ENCODE data around the gene TRABD2B. TPM values are rescaled to one million over a fixed set of nuclear protein-coding genes. Genes with fewer than 3 reads are reported as not detected.

Gene TRABD2B
- total RNA-seq, 2 experiments from 2014 or later: not detected

DNA sequence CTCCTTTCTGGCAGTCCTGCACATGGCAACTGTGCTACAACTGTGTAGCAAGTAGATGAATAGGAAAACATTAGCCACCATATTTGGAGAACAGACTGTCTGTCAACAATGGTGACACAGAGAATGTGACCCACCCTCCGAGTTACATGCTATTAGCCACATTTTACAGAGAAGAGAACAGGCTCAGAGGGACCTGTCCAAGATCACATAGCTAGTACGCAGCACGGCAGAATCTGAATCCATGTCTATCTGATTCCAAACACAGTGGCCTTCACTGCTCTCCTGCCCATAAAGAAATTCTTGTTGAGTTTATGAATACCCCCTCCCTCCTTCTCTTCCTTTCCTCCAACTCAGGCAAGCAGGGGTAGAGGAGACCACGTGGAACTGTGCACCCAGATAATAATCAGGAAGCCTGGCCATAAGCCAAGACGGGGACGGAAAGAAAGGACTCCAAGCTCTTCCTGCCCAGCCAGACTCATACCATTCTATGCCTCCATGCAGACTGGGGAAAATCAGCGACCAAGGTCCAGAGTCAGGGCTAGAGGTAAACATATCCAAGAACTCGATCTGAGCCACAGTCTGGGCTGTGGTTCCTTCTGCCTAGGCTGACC, 78.8 kb downstream of the TRABD2B start:
- ChIA-PET POLR2A (no interaction called here), CTCF (no interaction called here)
- peaks cover 7% of the 10 kb centered on the region for H3K27me3 Mint-ChIP-seq (ENCODE audit: low read depth)
- H3K27ac Mint-ChIP-seq: no peak overlapping the region
- no peak for DNase-seq
- no peaks in the 10 kb centered on the region for H3K9me3 Mint-ChIP-seq (ENCODE audit: insufficient read depth)
- no peaks in the 10 kb centered on the region for H3K4me1 Mint-ChIP-seq (ENCODE audit: low read depth)
- no peaks in the 10 kb centered on the region for H3K36me3 Mint-ChIP-seq (ENCODE audit: low read depth)
- ATAC-seq: no peak
- no peak overlapping the region for H3K4me3 Mint-ChIP-seq

DNA sequence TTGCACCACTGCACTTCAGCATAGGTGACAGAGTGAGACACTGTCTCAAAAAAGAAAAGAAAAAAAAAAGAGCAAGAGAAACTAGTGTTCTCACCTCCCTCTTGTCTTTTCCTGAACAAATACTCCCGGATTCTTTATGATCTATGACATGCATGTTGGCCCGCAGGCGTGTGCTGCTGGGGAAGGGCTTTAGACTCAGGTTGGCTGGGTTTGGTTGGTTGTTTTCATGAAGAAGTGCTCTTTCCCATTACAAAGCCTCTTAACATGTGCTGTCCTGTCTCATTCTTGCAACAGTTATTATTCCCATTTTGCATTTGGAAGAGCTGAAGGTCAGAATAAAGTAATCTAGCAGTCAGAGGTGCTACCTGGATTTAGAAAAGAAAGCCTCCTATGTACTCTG, 79.5 kb downstream of the TRABD2B start:
- H3K27ac Mint-ChIP-seq: no peak overlapping the region
- no peak for DNase-seq
- no peaks in the 10 kb centered on the region for H3K4me1 Mint-ChIP-seq (ENCODE audit: low read depth)
- no peak for ATAC-seq
- H3K4me3 Mint-ChIP-seq: no peak overlapping the region
- peaks cover 2% of the 10 kb centered on the region for H3K27me3 Mint-ChIP-seq (ENCODE audit: low read depth)
- POLR2A ChIA-PET: no interaction called here
- CTCF ChIA-PET: no interaction called here
- H3K9me3 Mint-ChIP-seq (ENCODE audit: insufficient read depth): no peaks in the 10 kb centered on the region
- H3K36me3 Mint-ChIP-seq (ENCODE audit: low read depth): no peaks in the 10 kb centered on the region

DNA sequence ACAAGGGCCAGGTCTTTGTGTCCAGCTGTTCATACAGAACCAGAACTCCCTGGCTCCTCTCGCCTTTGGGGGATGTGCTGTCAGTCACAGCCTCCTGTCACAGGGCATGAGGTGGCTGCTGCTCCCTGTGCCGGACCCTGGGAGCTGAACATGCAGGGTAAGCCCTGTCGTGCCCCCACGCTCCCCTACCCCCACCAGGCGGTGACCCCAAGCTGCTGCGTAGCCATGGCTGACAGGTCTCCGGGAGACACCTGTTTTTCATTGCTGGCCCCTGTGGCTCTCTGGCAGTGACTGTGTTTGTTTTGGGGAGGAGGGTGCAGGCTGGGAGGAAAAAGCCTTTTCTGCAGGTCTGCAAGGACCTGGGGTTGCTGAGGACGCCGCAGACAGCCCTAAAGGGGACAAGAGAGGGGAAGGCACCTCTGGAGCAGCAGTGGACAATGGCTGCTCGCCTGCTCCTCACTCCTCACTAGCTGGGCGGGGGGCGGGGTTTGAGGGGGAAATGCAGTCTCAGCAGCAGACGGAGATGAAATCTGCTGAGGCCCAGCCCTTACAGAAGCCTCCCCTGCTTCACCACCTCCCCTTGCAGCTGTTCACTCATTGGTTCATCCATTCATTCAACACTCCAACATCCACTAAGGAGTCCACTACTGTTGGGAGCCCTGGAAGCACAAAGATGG, 81.4 kb downstream of the TRABD2B start:
- no peak for DNase-seq
- Mint-ChIP-seq H3K4me1 (ENCODE audit: low read depth) (no peaks in the 10 kb centered on the region), H3K27ac (no peak overlapping the region), H3K4me3 (no peak overlapping the region), H3K27me3 (ENCODE audit: low read depth) (no peaks in the 10 kb centered on the region), H3K9me3 (ENCODE audit: insufficient read depth) (no peaks in the 10 kb centered on the region), H3K36me3 (ENCODE audit: low read depth) (no peaks in the 10 kb centered on the region)
- ChIA-PET POLR2A (no interaction called here), CTCF (interaction anchor here (0.6 kb wide), 1 partner anchor 37 kb away, joined by 3 read pairs; no protein-coding TSS in a partner anchor)
- ATAC-seq: no peak

DNA sequence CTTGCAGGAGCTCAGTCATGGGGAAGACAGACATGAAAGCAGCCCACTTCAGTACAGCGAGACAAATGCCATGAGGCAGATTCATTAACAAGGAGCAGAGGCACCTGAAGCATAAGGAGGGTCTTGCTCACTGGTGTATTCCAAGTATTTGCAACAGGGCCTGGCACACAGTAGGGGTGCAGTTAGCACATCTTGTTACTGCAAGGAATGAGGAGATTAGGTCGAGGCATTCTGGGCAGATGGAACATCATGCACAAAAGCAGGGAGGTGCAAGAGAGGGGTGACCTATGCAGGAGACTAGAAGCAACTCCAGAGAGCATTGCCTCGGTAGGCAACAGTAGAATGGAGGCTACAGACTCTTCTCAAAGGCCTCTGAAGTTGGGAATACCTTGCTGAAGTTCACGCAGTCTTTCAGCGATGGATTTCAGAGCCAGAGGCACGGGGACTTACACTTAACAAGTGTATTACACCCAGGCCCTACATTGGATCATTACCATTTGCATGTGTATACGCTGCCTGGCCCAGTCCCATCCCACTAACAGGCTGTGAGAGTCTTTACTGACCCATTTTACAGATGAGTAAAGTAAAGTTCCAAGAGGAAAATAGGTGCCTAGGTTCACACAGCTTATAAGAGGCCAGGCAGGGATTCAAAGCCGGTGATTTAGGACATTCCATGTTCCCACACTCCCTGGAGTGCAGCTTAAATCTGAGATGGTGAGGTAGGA, 82.1 kb downstream of the TRABD2B start:
- Mint-ChIP-seq H3K27me3 (ENCODE audit: low read depth) (no peaks in the 10 kb centered on the region), H3K9me3 (ENCODE audit: insufficient read depth) (no peaks in the 10 kb centered on the region), H3K4me1 (ENCODE audit: low read depth) (no peaks in the 10 kb centered on the region), H3K4me3 (no peak overlapping the region), H3K36me3 (ENCODE audit: low read depth) (no peaks in the 10 kb centered on the region), H3K27ac (no peak overlapping the region)
- ATAC-seq: no peak
- DNase-seq: no peak
- POLR2A ChIA-PET: no interaction called here
- CTCF ChIA-PET: interaction anchor here (0.6 kb wide), 1 partner anchor 38 kb away, joined by 3 read pairs; no protein-coding TSS in a partner anchor

DNA sequence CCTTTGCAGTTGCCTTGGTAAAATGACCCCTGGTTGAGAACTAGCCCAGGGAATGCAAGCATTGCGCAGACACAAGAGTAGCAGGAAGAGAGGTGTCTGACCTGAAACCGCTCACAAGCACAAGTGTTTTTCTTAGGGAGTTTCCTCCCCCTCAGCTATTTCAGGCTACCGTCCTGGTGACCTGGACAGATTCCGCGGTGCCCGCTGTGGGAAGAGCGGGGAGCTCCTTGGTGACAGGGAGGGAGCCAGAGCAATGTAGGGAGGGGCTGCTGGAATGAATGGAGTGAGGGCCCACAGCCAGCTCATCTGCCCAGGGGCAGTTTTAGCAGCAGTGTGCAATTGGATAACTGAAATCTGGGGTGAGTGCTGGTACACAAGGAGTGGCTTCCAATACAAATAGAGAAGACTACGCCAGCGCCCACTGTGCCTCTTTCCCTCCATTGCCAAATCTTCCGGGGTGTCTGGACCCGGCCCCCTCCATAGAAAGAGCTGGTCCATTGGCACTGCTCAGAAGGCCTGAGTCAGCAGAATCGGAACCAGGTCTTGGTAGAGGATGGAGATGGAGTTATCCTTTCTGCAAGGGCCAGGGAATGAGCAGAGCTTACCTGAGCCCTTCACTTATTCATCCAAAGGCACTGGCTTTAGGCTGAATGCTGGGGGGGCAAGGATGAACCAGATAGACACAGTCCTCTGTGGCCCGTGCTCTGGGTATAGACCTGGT, 82.8 kb downstream of the TRABD2B start:
- no peaks in the 10 kb centered on the region for H3K36me3 Mint-ChIP-seq (ENCODE audit: low read depth)
- POLR2A ChIA-PET: no interaction called here
- no peak overlapping the region for H3K4me3 Mint-ChIP-seq
- H3K27me3 Mint-ChIP-seq (ENCODE audit: low read depth): no peaks in the 10 kb centered on the region
- DNase-seq: no peak
- H3K9me3 Mint-ChIP-seq (ENCODE audit: insufficient read depth): no peaks in the 10 kb centered on the region
- no peak overlapping the region for H3K27ac Mint-ChIP-seq
- no peaks in the 10 kb centered on the region for H3K4me1 Mint-ChIP-seq (ENCODE audit: low read depth)
- ATAC-seq: no peak
- CTCF ChIA-PET: no interaction called here

DNA sequence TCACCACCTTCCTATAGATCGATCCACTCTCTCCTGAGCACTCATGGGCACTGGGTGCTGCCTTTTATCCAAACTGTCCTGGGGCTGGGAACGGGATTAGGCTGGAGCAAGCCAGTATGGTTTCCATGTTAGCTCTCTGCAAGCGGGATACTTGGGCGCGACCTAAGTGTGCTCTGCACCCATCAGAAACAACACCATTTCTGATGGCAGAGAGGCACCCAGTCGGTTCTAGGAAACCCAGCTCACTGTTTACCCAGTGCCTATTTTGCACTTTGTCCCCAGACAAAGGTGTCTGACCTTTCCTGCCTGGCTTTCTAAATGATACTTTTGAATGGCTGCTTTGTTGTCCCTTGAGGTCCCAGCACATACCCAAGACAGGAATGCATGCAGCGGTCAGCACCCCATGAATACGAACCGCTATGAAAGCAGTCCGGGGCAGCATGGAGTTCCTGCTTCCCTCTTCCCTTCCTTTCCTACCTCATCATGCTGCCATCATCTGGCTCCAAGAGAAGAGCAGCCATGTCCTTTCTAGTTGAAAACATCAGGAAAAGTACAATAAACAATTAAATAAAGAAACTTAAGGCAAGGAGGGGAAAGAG, 83.9 kb downstream of the TRABD2B start:
- DNase-seq (no peak), ATAC-seq (no peak)
- Mint-ChIP-seq H3K36me3 (ENCODE audit: low read depth) (no peaks in the 10 kb centered on the region), H3K27ac (no peak overlapping the region), H3K4me1 (ENCODE audit: low read depth) (no peaks in the 10 kb centered on the region), H3K9me3 (ENCODE audit: insufficient read depth) (no peaks in the 10 kb centered on the region), H3K27me3 (ENCODE audit: low read depth) (no peaks in the 10 kb centered on the region), H3K4me3 (no peak overlapping the region)
- CTCF ChIA-PET: no interaction called here
- POLR2A ChIA-PET: no interaction called here

DNA sequence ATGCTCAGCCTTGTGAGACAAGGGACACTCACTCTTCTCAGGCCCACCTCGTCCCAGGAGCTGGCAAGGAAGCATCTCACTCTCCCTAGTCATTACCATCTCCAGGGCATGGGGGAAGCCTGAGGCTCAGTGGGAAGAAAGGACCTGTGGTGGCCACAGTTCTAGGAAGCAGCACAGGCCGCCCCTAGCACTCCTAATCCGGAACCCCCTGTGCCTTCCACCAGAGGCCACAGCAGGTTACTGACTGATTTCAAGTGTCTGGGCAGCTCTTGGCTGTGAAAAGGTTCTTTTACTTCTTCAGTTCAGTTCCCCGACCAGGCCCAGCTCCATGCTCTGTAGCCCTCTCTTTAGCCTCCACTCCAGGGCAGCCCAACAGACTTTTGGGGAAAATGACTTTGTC, 84.4 kb downstream of the TRABD2B start:
- no peaks in the 10 kb centered on the region for H3K27me3 Mint-ChIP-seq (ENCODE audit: low read depth)
- H3K36me3 Mint-ChIP-seq (ENCODE audit: low read depth): no peaks in the 10 kb centered on the region
- no peaks in the 10 kb centered on the region for H3K9me3 Mint-ChIP-seq (ENCODE audit: insufficient read depth)
- CTCF ChIA-PET: no interaction called here
- DNase-seq: no peak
- no peak overlapping the region for H3K4me3 Mint-ChIP-seq
- POLR2A ChIA-PET: no interaction called here
- H3K4me1 Mint-ChIP-seq (ENCODE audit: low read depth): no peaks in the 10 kb centered on the region
- H3K27ac Mint-ChIP-seq: no peak overlapping the region
- ATAC-seq: no peak

DNA sequence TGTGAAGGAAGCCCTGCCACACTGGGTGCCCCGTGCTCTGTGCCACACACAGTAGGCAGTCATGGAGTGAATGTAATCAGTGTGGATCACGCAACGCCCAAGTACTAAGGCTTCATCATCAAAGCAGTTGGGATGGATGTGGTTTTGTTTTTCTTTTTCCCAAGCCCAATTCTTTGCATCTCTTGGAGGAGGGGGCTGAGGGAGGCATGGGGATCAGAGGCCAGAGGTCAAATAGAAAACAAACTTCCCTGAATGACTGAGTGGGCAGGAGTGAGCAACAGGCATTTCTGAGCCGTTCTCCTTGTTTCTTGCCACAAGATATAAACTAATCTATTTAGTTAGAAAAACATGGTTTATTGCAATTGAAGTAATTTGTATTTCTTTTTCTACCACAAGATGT, 85.3 kb downstream of the TRABD2B start:
- ChIA-PET CTCF (no interaction called here), POLR2A (no interaction called here)
- Mint-ChIP-seq H3K27me3 (ENCODE audit: low read depth) (no peaks in the 10 kb centered on the region), H3K4me3 (no peak overlapping the region), H3K4me1 (ENCODE audit: low read depth) (no peaks in the 10 kb centered on the region), H3K36me3 (ENCODE audit: low read depth) (no peaks in the 10 kb centered on the region), H3K27ac (no peak overlapping the region), H3K9me3 (ENCODE audit: insufficient read depth) (no peaks in the 10 kb centered on the region)
- DNase-seq (no peak), ATAC-seq (no peak)

DNA sequence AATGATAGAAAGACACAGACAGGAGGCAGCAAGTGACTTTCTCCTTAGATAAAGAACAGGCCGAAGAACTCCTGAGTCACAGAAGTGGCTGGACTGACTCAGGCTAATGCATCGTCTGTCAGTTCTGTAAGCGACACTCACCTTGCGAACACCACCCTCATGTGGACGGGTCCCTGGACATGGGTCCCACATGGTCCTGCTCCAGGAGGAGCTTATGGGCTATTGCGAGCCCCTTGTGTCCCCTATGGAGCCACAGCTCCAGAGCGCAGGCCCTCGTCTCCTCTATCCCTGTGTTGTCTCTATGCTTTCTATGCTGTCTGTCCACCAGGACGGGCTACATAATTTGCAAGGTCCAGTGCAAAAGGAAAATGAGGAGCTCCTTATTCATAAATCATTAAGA, 85.8 kb downstream of the TRABD2B start:
- no peaks in the 10 kb centered on the region for H3K27me3 Mint-ChIP-seq (ENCODE audit: low read depth)
- no peaks in the 10 kb centered on the region for H3K9me3 Mint-ChIP-seq (ENCODE audit: insufficient read depth)
- ChIA-PET CTCF (no interaction called here), POLR2A (no interaction called here)
- H3K36me3 Mint-ChIP-seq (ENCODE audit: low read depth): no peaks in the 10 kb centered on the region
- H3K4me3 Mint-ChIP-seq: no peak overlapping the region
- H3K27ac Mint-ChIP-seq: no peak overlapping the region
- no peaks in the 10 kb centered on the region for H3K4me1 Mint-ChIP-seq (ENCODE audit: low read depth)
- DNase-seq: no peak
- no peak for ATAC-seq

DNA sequence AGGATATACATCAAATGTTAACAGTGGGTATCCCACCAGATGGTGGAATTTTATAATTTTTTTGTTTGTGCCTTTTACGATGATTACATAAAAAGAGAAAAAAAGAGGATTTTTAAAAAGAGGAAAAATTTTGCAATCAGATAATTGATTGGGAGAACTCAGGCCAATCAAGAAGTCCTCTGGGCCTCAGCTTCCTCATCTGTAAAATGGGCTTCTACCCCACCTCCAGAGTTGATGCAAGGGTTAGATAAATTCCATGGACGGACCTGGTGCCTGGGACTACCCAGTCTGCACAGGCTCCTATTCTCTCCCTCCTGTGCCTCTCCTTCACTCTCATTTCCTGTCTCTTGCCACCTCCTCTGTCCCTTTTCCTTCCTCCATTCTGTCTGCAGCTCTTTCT, 88.9 kb downstream of the TRABD2B start:
- CTCF ChIA-PET: no interaction called here
- ATAC-seq: no peak

DNA sequence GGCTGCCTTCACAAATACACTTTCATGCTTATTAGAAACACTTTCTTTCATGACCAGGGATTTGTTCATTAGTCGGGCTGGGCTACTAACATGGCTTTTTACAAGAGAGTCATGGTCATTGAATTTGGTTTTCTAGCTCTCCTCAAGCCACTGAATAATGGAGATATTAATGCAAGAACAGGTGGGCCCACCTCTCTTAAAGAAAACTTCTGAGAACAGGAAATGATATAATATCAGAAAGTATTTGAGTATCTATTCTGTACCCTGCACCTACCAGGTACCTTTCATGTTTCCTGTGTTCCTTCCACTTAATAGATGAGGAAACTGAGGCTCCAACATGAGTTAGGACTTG, 90.0 kb downstream of the TRABD2B start:
- H3K27ac Mint-ChIP-seq: no peak overlapping the region
- CTCF ChIA-PET: no interaction called here
- POLR2A ChIA-PET: no interaction called here
- no peak for DNase-seq
- H3K4me3 Mint-ChIP-seq: no peak overlapping the region
- no peak for ATAC-seq
- H3K4me1 Mint-ChIP-seq (ENCODE audit: low read depth): no peaks in the 10 kb centered on the region
- H3K9me3 Mint-ChIP-seq (ENCODE audit: insufficient read depth): no peaks in the 10 kb centered on the region
- no peaks in the 10 kb centered on the region for H3K36me3 Mint-ChIP-seq (ENCODE audit: low read depth)
- H3K27me3 Mint-ChIP-seq (ENCODE audit: low read depth): no peaks in the 10 kb centered on the region

More for the DNA sequence above, 88.9 kb downstream of the TRABD2B start:
- Mint-ChIP-seq H3K36me3 (ENCODE audit: low read depth) (no peaks in the 10 kb centered on the region), H3K27me3 (ENCODE audit: low read depth) (no peaks in the 10 kb centered on the region), H3K27ac (no peak overlapping the region), H3K4me3 (no peak overlapping the region), H3K9me3 (ENCODE audit: insufficient read depth) (no peaks in the 10 kb centered on the region), H3K4me1 (ENCODE audit: low read depth) (no peaks in the 10 kb centered on the region)
- no peak for DNase-seq
- POLR2A ChIA-PET: no interaction called here
